COLO829 (cell line): ENCODE data around the gene ABLIM1.

Experiments
- DNase-seq: peaks from one replicate; pipeline ENCODE4 v3.0.0; 2012; ENCODE audit warnings: low spot score

ABLIM1 gene

DNA sequence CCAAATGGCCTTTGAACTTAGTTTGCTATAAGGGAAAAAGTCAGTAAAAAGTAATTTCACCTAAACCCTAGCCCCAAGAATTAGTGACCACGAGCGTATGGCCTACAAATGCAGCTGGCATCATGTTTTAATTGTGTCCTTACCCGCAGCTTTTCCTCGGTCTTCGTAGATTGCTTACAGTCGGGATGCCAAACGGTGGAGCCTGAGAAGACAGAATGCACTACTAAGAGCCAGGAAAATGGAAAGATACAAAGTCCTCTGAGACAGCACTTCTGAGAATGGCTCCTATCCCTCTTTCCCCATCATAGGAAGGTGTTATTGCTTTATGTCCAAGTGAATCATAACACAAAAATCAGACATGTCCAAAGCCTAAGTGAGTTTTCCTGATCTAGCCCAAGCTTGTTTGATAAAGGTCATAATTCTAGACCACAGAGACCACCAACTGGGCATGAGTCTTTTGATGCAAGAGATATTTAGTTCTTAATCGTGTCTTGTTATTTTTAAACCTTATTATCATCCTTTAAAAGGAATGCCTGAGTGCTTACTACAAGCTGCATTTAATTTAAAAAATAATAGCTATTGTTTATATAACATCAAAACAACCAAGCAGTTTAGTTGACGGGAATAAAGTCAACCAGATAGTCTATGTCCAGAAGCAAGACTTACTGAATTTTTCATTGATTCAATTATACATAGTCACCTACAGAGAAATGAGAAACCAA is 170.1 kb downstream of the ABLIM1 start:
- no peak for DNase-seq

DNA sequence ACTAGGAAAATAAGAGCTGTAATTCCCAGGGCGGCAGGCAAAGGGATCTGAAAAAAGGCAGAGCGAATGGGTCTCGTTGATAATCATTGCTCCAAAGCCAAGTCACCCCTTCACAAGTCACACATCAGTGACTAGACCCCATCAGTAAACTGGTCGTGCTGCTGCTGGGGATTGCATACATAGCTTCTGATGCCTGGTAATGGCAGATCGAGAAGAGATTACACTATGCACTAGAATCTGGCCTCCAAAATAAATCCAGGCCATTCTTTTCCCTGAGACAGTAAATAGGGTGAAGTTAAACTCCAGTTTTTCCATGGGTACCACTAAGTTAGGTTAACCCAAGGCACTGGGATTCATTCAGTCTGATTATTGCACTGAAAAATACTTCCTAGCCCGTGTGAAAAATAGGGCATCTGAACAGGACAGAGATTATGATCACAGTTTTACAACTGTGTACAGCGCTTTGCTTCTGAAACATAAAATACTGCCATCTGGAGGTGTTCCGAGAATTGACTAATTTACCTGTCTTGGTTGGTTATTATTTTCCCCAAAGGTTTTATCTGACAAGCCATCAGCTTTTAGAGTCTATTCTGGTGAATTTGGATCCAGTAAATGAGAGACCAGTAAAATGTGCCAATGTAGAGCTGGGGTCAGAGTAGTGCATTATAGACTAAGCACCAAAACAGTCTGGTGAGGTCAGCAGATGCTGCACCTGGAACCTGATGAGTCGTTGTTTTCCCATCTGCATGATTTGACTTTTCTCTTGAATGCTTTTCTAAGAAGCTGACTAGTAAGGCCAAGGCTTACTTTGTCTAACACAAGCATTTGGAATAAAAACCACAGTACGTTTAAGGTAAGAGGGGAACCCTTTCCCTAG is 170.9 kb downstream of the ABLIM1 start:
- no peak for DNase-seq

DNA sequence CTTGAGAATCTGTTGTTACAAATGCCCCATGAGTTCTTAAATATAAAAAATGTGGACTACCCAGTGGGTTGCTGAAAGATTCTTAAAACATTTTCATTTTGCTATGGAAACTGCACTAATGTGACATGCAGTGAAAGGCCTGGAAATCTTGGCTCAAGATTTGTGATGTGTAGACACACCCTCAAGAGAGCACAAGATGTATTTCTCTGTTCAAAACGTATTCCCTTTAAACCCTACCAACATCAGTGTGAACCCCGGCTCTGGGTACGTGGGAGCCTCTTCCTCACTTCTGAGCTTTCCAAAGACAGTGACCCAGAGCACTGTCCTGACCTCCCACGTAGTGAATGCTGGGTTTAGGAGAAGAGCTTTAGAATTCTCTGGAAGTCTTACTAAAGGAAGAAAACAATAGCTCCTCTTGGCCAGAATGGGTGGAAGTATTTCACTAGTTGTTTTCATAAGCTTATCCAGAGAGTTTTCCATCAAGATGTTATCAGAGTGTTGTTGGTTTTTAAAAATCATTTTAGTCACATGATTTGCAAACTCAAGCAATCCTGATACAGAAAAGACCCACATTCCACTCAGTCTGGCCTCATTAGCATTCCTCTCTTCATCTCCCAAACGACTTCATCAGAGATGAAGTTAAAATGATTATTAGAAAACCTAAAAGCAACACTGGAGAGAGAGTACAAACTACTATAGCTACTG is 172.2 kb downstream of the ABLIM1 start:
- DNase-seq = no peak

DNA sequence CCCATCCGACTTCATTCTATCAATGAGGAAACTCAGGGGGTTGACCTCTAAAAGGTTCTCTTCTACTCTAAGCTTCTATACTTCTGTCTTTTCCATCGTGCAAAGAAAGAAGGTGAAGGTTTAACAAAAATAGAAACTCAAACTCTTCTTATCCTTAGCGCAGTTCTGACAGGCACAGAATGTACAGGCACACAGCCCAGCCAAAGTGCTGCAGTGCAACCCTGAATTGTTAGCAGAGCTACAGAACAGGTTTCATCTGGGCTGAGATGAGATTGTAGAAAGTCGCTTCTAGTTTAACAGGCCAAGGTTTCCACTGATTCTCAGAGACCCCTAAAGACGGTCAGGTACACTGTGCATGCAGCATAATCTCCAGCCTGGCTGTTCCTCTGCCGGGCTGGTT is 174.5 kb downstream of the ABLIM1 start:
- no peak for DNase-seq

DNA sequence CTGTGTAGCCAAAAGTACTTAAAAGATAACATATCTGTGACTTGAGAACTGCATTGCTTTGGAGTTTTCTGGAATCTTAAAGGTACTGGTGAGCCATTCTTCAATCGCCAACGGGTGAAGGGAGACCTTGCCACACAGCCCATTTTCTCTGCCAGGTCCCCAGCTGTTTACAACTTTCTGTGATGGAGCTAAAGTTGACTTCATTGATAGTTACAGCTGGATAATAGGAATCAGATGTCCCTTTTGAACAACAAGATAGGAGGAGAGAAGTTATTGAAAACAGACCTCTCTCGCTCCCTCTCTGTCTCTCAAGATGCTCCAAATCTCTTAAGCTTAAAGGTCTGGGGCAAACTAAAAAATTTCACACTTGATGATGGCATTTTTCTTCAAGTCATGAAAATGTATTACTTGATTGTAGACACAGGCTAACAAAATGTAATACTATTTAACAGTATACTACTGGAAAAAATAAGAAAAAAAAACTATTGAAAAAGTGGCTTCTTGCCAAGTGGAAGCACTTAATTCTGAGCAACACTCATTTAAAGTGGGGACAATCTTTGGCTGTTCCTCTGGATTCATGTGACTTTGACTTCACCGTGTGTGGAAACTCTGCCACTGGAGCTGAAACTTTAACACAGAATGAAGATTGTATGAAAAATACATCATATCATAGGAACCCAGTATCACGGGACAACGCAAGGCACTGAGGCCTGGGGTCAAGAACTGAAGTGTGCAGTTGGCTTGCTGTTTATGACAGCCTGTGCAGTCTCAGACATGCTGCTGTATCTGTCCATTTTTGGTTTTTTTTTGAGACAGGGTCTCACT is 175.4 kb downstream of the ABLIM1 start:
- no peak for DNase-seq

DNA sequence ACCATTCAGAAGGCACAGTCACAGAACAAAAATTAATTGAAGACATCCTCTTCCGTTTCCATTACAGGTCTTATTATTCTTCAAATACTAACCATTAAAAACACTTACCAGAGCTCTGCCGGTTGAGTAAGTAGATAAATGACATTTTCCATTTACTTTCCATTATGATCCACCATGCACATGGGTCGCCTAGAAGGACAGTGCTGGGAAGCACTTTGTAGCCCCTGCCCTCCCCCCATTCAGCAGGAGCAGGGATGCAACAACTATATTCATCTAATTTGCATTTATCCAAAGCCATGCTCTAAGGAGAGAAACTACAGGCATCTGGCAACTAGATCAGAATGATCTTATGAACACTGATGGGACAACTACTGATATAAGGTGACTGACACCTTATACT is 177.0 kb downstream of the ABLIM1 start:
- no peak for DNase-seq

DNA sequence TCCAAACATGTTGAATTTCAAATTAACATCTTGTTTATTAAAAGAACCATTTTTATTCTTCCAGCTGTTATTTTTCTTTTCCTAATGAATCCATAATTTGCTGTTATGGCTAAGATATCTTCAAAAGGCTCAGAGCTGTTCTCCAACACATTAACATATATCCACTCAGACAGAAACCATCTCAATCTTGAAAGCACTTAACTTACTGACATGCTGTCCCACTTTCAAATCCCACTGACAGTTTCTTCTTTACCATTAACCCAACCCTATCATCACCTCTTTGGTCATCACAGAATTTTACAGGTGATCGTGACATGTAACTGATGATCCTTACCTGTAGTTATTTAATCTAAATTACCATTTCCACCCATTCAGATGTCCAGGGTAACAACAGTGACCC is 178.2 kb downstream of the ABLIM1 start:
- no peak for DNase-seq

DNA sequence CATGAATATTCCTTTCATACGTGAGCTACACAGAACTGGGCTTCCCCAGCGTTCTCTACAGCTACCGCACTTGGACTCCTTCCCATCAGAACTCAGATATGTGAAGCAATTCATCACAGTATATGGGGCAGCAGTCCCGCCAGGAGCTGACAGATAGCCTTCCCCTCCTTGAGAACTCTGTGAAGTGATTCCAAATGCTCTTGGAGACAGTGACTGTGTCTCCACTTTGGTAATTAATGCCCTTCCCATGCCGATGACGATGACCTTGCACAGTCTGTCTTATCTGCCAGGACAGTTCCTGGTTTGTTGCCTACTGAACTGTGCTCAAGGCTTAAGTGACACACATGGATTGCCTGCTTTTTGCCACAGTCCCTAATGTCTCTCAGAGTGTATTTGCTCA is 178.8 kb downstream of the ABLIM1 start:
- DNase-seq = no peak

DNA sequence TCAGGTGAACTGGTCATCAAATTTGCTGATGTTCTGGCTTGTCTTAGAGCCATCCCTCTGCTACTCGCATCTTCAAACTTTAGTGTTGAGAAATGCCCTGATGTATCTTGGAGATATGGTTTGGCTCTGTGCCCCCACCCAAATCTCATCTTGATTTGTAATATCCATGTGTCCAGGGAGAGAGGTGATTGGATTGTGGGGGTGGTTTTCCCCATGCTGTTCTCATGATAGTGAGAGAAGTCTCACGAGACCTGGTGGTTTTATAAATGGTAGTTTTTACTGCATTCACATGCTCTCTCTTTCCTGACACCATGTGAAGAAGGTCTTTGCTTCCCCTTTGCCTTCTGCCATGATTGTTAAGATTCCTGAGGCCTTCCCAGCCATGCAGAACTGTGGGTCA is 179.8 kb downstream of the ABLIM1 start:
- no peak for DNase-seq

DNA sequence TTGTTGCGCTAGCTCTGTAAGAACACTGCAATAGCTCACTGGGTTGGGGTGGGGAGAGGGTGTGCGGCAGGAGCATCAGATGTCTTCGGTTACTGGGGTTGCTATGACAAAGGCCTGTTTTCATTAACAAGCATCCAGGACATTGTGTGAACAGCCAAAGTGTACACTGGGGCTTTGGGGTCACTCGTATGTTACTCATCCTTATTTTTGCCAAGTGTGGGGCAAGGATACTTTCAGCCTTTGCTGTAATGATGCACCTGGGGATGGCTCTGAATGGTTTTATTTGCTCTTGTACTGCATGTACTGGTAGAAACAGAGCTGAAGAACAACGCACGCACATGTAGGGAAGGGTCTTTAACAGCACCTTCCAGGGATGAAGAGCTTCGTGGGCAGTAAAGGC is 180.8 kb downstream of the ABLIM1 start:
- DNase-seq = no peak

DNA sequence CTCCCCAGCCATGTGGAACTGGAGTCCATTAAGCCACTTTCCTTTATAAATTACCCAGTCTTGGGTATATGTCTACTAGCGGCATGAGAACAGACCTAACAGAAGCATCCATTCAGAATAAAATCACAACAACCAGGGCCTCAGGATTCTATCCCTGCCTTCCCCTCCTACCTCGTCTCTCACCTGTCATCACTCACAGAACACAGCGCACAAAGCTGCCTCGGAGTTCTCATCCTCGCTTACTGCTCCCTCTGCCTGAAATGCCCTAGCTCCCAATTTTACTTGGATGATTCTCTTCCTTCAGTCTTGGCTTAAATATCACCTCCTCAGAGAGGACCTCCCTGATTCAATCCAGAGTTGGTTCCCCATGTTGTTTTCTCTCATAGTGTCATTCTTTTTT is 183.1 kb downstream of the ABLIM1 start:
- DNase-seq = no peak

DNA sequence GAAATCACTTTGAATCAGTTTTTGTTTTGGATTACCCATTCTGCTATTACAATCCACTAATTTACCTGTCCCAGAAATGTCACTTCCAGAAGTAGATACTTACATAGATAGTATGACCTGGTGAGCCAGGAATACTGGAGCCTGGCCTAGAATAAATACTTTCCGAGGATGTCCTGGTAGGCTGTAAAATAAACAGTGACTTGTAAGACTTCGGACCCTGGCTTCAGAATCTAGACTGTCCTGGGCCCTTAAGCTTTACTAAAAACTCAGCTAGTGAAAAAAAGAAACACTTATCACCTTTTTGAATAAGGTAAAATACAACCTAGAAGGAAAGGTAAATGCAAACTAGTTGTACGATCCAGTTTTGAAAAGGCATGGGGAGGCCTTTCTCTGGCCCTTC is 184.3 kb downstream of the ABLIM1 start:
- no peak for DNase-seq

DNA sequence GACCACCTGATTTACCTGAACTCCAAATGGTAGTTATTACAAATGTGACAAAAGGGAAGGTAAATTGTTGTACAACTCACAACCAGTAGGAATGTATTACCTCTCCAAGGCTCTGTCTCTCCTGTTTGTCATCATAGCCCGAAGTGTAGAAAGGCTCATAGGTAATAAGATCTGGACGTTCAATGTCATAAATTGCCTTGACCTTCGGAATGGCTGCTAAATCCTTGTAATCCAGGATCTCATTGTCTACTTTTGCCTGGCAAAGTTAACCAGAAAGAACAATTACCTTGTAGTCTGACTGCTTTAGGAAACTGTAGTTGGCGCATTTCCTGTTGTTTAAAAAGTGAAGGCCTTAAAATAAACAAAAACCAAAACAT is 185.2 kb downstream of the ABLIM1 start:
- no peak for DNase-seq

DNA sequence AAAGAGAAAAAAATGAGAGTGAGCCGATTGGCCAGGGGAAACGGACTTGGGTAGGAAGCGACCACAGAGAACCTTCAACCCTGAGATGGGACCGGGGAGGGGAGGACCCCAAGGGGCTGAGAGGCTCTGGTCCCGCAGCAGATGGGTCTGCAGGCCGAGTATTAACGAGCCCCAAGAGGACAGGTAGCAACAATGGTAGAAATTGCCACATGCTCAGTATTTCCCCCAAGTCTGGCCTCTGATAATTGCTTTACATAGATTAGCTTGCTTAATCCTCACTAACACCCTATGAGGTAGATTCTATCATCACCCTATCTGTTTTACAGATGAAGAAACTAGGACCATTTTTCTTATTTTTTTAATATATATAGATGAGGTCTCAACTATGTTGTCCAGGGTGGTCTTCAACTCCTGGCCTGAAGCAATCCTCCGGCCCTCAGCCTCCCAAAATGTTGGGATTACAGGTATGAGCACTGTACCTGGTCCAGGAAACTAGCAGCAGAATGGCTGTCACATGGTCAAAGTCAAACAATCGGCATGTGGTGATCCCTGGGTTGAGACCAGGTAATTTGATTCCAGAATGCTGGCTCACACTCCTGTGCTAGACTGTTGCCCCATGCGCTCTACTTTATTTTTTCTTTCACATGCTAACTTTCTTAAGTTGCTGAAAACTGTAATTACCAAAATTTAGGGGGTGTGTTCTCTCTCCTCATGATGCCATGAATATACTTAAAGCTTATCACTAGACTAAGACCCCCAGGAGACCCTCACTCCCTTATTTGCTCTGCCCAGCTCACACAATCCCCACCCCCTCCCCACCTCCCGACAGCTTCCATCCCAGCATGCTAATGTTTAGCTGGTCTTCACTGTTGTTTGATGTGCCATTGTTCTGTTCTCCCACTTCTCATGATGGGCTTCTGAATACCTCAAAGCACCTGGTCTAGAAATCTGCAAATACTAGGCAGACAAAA is 185.9 kb downstream of the ABLIM1 start:
- DNase-seq = no peak

DNA sequence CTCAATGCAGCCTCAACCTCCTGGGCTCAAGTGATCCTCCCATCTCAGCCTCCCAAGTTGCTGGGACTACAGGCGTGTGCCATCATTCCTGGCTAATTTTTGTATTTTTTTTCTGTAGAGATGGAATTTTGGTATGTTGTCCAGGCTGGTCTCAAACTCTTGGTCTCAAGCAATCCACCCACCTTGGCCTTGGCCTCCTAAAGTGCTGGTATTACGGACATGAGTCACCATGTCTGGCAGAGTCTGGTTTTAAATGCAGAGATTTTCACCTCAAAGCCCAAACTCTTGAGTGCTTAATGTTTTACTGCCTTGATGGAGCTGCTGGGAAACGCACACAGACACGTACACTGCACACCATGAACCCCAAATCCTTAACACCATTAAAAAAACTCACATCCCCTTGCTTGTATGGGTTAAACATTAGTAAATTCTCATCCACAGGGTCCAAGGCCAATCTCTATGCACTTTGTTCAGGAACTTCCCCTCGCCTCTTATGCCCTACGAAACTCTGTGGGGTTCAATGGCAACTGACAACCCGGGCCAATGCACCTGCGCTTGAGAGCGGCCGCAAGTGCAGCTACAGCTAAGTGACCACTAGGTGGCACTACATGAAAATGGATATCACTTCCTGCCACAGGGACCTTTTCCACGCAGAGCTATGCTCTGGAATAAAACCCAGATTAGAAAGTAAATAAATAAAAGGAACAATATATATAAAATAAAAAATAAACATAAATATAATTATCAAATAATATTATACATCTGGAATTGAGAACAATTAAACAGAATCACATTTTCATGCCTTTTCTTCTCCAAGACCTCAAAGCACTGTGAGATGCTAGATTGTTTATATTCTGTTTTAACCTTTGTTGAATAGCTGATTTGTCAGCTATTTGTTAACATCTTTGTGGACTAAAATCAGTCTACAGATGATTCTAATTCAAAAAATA is 186.8 kb downstream of the ABLIM1 start:
- DNase-seq = peak; percentile 29

DNA sequence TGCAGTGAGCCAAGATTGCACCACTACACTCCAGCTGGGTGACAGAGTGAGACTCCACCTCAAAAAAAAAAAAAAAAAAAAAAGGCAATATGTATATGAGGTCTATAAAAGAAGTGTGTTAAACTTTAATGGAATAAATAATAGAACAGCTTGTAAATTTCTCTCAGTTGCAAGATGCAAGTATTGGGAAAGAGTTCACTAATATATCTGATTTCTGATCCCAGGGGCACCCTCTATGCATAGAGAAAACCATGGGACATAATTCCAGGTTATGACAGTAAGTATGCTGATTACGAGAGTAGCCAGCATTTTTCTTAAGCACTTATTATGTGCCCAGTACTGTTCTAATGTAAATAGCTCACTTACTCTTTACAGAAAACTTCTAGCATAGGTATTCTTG is 187.7 kb downstream of the ABLIM1 start:
- DNase-seq = no peak

DNA sequence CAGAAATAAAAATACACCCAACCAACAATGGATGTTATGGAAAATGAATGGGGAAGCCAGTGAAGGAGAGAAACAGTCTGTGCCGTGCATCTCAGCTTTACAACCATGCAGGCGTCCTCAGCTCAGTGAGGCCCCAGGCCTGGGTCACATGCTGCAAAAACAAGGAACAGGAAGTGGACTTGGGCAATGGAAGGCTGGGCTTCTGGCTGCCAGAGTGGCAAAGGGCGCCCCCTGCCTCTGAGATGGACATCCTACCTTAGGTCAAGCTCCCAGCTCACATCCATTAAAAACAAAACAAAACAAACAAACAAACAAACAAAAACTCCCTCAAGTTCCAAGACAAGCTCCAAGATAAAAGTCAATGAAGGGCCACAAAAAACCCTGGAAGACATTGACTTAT is 199.1 kb downstream of the ABLIM1 start:
- DNase-seq = peak; percentile 58

DNA sequence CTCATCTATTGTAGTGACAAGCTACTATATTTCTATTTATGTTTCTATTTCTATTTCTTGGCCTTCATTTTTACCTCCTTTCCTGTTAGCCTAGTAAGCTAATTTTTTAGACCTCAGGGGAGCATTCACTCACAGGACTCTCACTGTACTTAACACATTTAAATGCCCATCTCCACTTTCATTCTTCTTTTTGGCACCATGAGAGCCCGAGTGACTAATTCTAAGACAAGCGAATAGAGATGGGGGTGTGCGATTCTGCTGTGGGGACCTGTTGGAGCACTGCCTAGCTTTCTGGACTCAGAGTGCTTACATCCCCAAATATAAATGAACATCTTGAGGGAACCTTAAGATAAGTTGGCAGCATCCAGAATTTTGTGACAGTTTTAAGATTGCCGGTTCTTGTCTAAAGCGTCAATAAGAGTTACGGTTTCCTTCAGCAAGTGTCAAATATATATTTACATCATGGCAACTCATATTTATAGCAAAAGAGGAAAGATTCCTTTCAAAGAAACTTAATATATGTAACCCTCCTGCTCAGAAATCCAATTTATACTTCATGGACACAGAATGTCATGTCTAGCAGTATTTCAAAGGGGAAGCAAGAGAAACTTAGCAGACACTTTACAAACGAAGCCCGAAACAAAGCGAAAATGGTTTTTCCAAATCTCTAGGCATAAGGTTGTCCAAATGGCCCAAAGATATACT is 199.7 kb downstream of the ABLIM1 start:
- no peak for DNase-seq

DNA sequence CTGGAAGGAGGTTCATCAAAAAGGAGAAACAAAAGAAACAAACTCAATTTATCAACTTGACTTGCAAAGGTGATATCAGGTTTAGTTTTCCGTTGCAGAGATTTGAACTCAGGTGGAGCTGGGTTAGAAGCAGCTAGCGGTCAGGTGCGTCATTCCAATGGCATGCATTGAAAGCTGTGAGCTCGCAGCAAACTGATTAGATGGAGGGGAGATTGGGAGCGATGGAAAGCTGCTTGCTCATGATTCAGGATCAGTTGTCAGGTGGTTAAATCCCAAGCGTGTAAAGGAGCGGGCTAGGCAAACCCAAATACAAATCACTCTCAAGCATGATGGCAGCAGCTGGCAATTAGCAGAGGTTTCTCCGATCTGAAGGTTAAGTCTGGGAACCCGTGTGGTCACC is 204.5 kb downstream of the ABLIM1 start:
- DNase-seq = no peak
